K562 (cell line): ENCODE results near the gene AMH. TPM values are rescaled to one million over a fixed set of nuclear protein-coding genes. Genes with fewer than 3 reads are reported as not detected.
A peak's percentile ranks its signal among the peaks of the same experiment; 100 is the strongest.

Experiments
- ATAC-seq: fragments of 200-7000 bp; cut with Tn5 transposase; 3 replicates; pipeline ENCODE4 v1.9.1; 2020; ENCODE audit warnings: moderate library complexity
- BruUV-seq: library from RNA; stranded (reverse); fragments of 400-500 nt; replicated peaks from 2 replicates; lab custom pipeline; 2021; lab: Mats Ljungman, UMichigan
- CTCF ChIA-PET: fragments of 300-600 bp; formaldehyde crosslinking; extraction: SDS; loops from one replicate; lab custom pipeline; 2021; ENCODE audit warnings: low intra/inter-chr PET ratio; lab: Yijun Ruan, JAX
- POLR2A ChIA-PET: fragments of 300-600, 350-650 bp; sonication (Branson Sonifier 250); formaldehyde crosslinking; extraction: SDS; loops from one replicate; lab custom pipeline; 2021; ENCODE audit warnings: antibody characterized with exemption, inconsistent platforms; lab: Yijun Ruan, JAX
- DNase-seq, 4 experiments: peaks; one replicate each; pipeline versions ENCODE4 v3.0.0 to v3.0.0-alpha.2; 2011 to 2018; ENCODE audit warnings: low spot score in 3 of 4, mixed read lengths in 3 of 4; ENCODE audit errors: extremely low read depth in 1 of 4
- FAIRE-seq: peaks from 2 replicates; lab custom pipeline; 2011; peaks lifted over from hg19 to GRCh38; lab: Jason Lieb, UNC
- H2AFZ ChIP-seq: 2 replicates; pipeline ENCODE4 v1.6.0; 2011; ENCODE audit warnings: low read depth, low read length, control low read depth, inconsistent platforms
- H3K27ac ChIP-seq: fragments of 200-600 bp; 3 replicates; pipeline ENCODE4 v1.8.0; 2011; ENCODE audit warnings: low read depth, mild to moderate bottlenecking, control low read depth, inconsistent platforms, low read length, moderate library complexity, mixed read lengths; ENCODE audit errors: extremely low read depth
- H3K27me3 ChIP-seq, 2 experiments: fragments of 300-600 bp in 1 of 2; 2 replicates in 1 of 2; 3 replicates in 1 of 2; pipeline versions ENCODE4 v1.6.0 to v1.8.0; 2011; ENCODE audit warnings: inconsistent platforms in 2 of 2, low read length in 2 of 2, mild to moderate bottlenecking in 1 of 2, mixed read lengths in 1 of 2, moderate library complexity in 1 of 2; ENCODE audit not compliant: control insufficient read depth in 2 of 2, insufficient read depth in 2 of 2
- H3K36me3 ChIP-seq: fragments of 300-600 bp; 3 replicates; pipeline ENCODE4 v1.8.0; 2011; ENCODE audit warnings: mild to moderate bottlenecking, low read length, inconsistent platforms; ENCODE audit not compliant: control insufficient read depth, insufficient read depth
- H3K4me1 ChIP-seq, 2 experiments: fragments of 200-600 bp in 1 of 2; replicated peaks in 1 of 2; 2 replicates in 1 of 2; 3 replicates in 1 of 2; pipeline versions ENCODE4 v1.5.1 to v1.8.0; 2011; ENCODE audit warnings: inconsistent platforms in 2 of 2, low read length in 2 of 2, mild to moderate bottlenecking in 1 of 2, mixed read lengths in 1 of 2, moderate library complexity in 1 of 2; ENCODE audit not compliant: control insufficient read depth in 2 of 2, insufficient read depth in 2 of 2
- H3K4me2 ChIP-seq: 2 replicates; pipeline ENCODE4 v1.6.1; 2011; ENCODE audit warnings: low read length, control low read depth, inconsistent platforms, mixed read lengths; ENCODE audit not compliant: insufficient read depth
- H3K4me3 ChIP-seq: fragments of 200-600 bp; sonication (generic), shearing (Covaris generic); 2 replicates; pipeline ENCODE4 v1.5.1; 2016; ENCODE audit warnings: control low read depth, inconsistent platforms
- H3K79me2 ChIP-seq: fragments of 200-600 bp; 3 replicates; pipeline ENCODE4 v1.8.0; 2011; ENCODE audit warnings: low read length, inconsistent platforms; ENCODE audit not compliant: control insufficient read depth, insufficient read depth
- H3K9ac ChIP-seq, 2 experiments: 2 replicates each; pipeline versions ENCODE4 v1.6.0 to v1.6.1; 2011; ENCODE audit warnings: low read depth in 2 of 2, low read length in 2 of 2, control low read depth in 1 of 2, inconsistent platforms in 1 of 2, mild to moderate bottlenecking in 1 of 2, mixed read lengths in 1 of 2; ENCODE audit not compliant: insufficient read depth in 1 of 2
- H3K9me1 ChIP-seq: one replicate; pipeline ENCODE4 v1.6.0; 2011; ENCODE audit warnings: inconsistent platforms, mild to moderate bottlenecking, low read length, moderate library complexity; ENCODE audit not compliant: control insufficient read depth, insufficient read depth
- H3K9me3 ChIP-seq: replicated peaks from 2 replicates; pipeline ENCODE4 v1.5.1; 2011; ENCODE audit warnings: low read depth, low read length, inconsistent platforms; ENCODE audit not compliant: control insufficient read depth, insufficient read depth
- H4K20me1 ChIP-seq: replicated peaks from 2 replicates; pipeline ENCODE4 v1.6.1; 2011; ENCODE audit warnings: low read length, inconsistent platforms, mixed read lengths; ENCODE audit not compliant: control insufficient read depth, insufficient read depth
- FIP1L1 ChIP-seq: fragments of 200-400 bp; formaldehyde crosslinking; IDR thresholded peaks from 2 replicates; pipeline ENCODE4 v1.6.1; 2018; ENCODE audit warnings: mild to moderate bottlenecking, low read depth, low read length; ENCODE audit not compliant: poor library complexity, severe bottlenecking
- HDGF ChIP-seq: fragments of 450-650 bp; IDR thresholded peaks from 2 replicates; pipeline ENCODE4 v1.6.1; 2016
- HMGN3 ChIP-seq: IDR thresholded peaks from 2 replicates; pipeline ENCODE4 v1.6.1; 2011; ENCODE audit warnings: borderline replicate concordance, low read depth, mild to moderate bottlenecking, mixed read lengths, low read length; ENCODE audit not compliant: insufficient read length; ENCODE audit errors: extremely low read depth
- HNRNPL ChIP-seq: fragments of 200-400 bp; formaldehyde crosslinking; IDR thresholded peaks from 2 replicates; pipeline ENCODE4 v1.6.1; 2017; ENCODE audit warnings: low read depth, mild to moderate bottlenecking, low read length
- MTA1 ChIP-seq: fragments of 450-650 bp; IDR thresholded peaks from 2 replicates; pipeline ENCODE4 v1.6.1; 2017; ENCODE audit warnings: borderline replicate concordance
- NCOA6 ChIP-seq: fragments of 450-650 bp; IDR thresholded peaks from 2 replicates; pipeline ENCODE4 v1.6.1; 2017; ENCODE audit warnings: mild to moderate bottlenecking
- PCBP1 ChIP-seq: fragments of 200-400 bp; formaldehyde crosslinking; IDR thresholded peaks from 2 replicates; pipeline ENCODE4 v1.6.1; 2018; ENCODE audit warnings: mild to moderate bottlenecking, low read depth, low read length; ENCODE audit not compliant: poor library complexity, severe bottlenecking
- POLR2A ChIP-seq: fragments of 450-650 bp; conservative IDR thresholded peaks from 2 replicates; pipeline ENCODE4 v1.6.1; 2016
- RBFOX2 ChIP-seq: fragments of 200-400 bp; formaldehyde crosslinking; IDR thresholded peaks from 2 replicates; pipeline ENCODE4 v1.6.1; 2017; ENCODE audit warnings: low read depth, mild to moderate bottlenecking, low read length, moderate library complexity
- SUPT5H ChIP-seq: fragments of 450-650 bp; IDR thresholded peaks from 2 replicates; pipeline ENCODE4 v1.6.1; 2016
- TOE1 ChIP-seq, 2 experiments: fragments of 450-650 bp in 1 of 2; sonication (generic) in 1 of 2; formaldehyde crosslinking in 1 of 2; IDR thresholded peaks; 2 replicates each; pipeline versions ENCODE4 v1.7.1 to v1.8.0; 2016 to 2022; ENCODE audit warnings: borderline replicate concordance in 2 of 2, mild to moderate bottlenecking in 2 of 2, antibody characterized with exemption in 1 of 2, inconsistent platforms in 1 of 2, low read depth in 1 of 2, missing genetic modification reagents in 1 of 2, moderate library complexity in 1 of 2
- ZBTB7A ChIP-seq: IDR thresholded peaks from 2 replicates; pipeline ENCODE4 v1.6.1; 2011; ENCODE audit warnings: low read depth, mild to moderate bottlenecking, low read length, moderate library complexity, borderline replicate concordance; ENCODE audit not compliant: control insufficient read depth
- ZSCAN29 ChIP-seq: fragments of 450-650 bp; IDR thresholded peaks from 2 replicates; pipeline ENCODE4 v1.6.1; 2017
- WGBS: fragments of 100-300 bp; shearing (Covaris generic); methylation state at CpG from one replicate; pipeline ENCODE4 v1.1.6; 2016; ENCODE audit warnings: low coverage, mixed read lengths; ENCODE audit not compliant: insufficient coverage; ENCODE audit errors: missing lambda C conversion rate; 5-methylcytosine and 5-hydroxymethylcytosine counted together
- in situ Hi-C: fragments of 300-500 bp; cut with MboI; formaldehyde crosslinking; loops from 4 replicates; pipeline ENCODE4 v1.15.0; 2018; ENCODE audit warnings: inconsistent platforms, mixed read lengths
- intact Hi-C: fragments of 100-400 bp; cut with micrococcal nuclease; formaldehyde crosslinking; loops from 2 replicates; pipeline ENCODE4 v1.14.2; 2022
- polyA plus RNA-seq, 8 experiments: library from polyadenylated mRNA; depleted of rRNA in 4 of 8; stranded (reverse) in 5 of 8; unstranded in 3 of 8; fragments of >200 nt; fragmentation: Nextera tagmentation in 2 of 8; fragmentation: Illumina TruSeq in 1 of 8; extraction: Ambion mirVana in 2 of 8; extraction: Trizol in 1 of 8; gene quantifications; 2 replicates each; pipeline versions ENCODE4 v1.2.1 to v1.2.3, GENCODE V29; 2011 to 2014; ENCODE audit warnings: inconsistent platforms in 1 of 8, missing spikeins in 1 of 8
- total RNA-seq, 7 experiments: library from RNA; depleted of rRNA in 6 of 7; stranded (reverse); fragments of >200 nt in 6 of 7; fragmentation: Illumina TruSeq in 2 of 7; extraction: Trizol in 2 of 7; gene quantifications; 2 replicates each; pipeline versions ENCODE4 v1.2.1 to v1.2.3, GENCODE V29; 2011 to 2021; ENCODE audit warnings: low replicate concordance in 1 of 7
- TF ChIP-seq, protein P1 (sequence below): sonication (generic); formaldehyde crosslinking; IDR thresholded peaks from 2 replicates; pipeline ENCODE4 v1.8.1; 2023; ENCODE audit warnings: mild to moderate bottlenecking, missing genetic modification reagents
- TF ChIP-seq, protein P2 (sequence below): sonication (generic); formaldehyde crosslinking; IDR thresholded peaks from 2 replicates; pipeline ENCODE4 v1.8.1; 2023; ENCODE audit warnings: missing genetic modification reagents, mild to moderate bottlenecking, borderline replicate concordance

Gene AMH
- total and polyA plus RNA-seq, 9 of the 15 experiments (the other 6 are each of a cell fraction or from before 2014, with no cell fraction given): 0.29 to 27.4 (median 2.6) TPM; not detected in 2

DNA sequence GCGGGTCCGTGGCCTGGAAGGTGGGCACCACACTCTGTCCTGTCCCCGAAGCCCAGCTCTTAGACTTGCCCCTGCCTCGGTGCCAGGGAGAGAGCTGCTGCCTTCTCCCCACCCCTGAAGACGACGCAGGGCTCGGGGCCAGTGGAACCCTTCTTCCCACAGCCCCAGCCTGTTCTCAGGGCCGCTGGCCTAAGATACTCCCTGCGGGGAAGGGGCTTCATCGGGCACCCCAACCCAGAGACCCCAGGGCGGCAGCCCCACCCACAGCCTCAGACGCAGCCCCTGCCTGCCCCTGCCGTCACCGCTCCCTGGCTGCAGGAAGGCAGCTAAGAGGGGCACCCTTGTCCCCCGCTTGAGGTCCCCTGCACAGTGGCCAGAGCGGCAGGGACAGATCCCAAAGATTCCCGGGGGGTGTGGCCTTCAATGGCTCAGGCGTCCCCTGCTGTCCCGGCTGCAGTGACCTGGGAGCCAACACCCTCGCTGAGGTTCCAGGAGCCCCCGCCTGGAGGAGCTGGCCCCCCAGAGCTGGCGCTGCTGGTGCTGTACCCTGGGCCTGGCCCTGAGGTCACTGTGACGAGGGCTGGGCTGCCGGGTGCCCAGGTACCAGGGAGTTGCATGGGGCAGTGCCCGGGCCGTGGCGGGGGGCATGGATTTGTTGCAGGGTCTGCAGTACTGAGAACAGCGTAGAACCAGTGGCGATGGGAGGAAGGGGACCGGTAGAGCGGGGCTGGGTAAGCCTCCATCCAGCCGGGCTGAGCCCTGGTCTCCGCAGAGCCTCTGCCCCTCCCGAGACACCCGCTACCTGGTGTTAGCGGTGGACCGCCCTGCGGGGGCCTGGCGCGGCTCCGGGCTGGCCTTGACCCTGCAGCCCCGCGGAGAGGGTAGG, 1.0 kb downstream of the AMH start:
- POLR2A ChIA-PET: interaction anchor here (1.0 to 3.3 kb wide), 5 partner anchors 9 to 25 kb away, joined by 3 to 35 read pairs (median 4); no protein-coding TSS in a partner anchor
- H3K27me3 ChIP-seq: no peaks in the 10 kb centered on the region
- in situ Hi-C loops: no loop called here
- 0 out of 2 replicates have a peak, but pooled peaks have one; percentile 15 for TF ChIP-seq ZBTB7A
- TF ChIP-seq ZSCAN29: no peak
- no peak for TF ChIP-seq HDGF
- peak; percentile 74 for TF ChIP-seq FIP1L1
- TF ChIP-seq HNRNPL: peak; percentile 66
- no peak for TF ChIP-seq TOE1 (IDR thresholded peaks at IDR 0.05; ENCODE audit: borderline replicate concordance)
- TF ChIP-seq TOE1 (CRISPR knock-in tag; IDR thresholded peaks at IDR 0.05; ENCODE audit: borderline replicate concordance, low read depth): no peak
- peak; percentile 49 for TF ChIP-seq RBFOX2
- TF ChIP-seq HMGN3: peak; percentile 5
- TF ChIP-seq, protein P1, sequence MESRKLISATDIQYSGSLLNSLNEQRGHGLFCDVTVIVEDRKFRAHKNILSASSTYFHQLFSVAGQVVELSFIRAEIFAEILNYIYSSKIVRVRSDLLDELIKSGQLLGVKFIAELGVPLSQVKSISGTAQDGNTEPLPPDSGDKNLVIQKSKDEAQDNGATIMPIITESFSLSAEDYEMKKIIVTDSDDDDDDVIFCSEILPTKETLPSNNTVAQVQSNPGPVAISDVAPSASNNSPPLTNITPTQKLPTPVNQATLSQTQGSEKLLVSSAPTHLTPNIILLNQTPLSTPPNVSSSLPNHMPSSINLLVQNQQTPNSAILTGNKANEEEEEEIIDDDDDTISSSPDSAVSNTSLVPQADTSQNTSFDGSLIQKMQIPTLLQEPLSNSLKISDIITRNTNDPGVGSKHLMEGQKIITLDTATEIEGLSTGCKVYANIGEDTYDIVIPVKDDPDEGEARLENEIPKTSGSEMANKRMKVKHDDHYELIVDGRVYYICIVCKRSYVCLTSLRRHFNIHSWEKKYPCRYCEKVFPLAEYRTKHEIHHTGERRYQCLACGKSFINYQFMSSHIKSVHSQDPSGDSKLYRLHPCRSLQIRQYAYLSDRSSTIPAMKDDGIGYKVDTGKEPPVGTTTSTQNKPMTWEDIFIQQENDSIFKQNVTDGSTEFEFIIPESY (CRISPR knock-in tag): peak; percentile 98
- no peak for TF ChIP-seq PCBP1
- TF ChIP-seq, protein P2, sequence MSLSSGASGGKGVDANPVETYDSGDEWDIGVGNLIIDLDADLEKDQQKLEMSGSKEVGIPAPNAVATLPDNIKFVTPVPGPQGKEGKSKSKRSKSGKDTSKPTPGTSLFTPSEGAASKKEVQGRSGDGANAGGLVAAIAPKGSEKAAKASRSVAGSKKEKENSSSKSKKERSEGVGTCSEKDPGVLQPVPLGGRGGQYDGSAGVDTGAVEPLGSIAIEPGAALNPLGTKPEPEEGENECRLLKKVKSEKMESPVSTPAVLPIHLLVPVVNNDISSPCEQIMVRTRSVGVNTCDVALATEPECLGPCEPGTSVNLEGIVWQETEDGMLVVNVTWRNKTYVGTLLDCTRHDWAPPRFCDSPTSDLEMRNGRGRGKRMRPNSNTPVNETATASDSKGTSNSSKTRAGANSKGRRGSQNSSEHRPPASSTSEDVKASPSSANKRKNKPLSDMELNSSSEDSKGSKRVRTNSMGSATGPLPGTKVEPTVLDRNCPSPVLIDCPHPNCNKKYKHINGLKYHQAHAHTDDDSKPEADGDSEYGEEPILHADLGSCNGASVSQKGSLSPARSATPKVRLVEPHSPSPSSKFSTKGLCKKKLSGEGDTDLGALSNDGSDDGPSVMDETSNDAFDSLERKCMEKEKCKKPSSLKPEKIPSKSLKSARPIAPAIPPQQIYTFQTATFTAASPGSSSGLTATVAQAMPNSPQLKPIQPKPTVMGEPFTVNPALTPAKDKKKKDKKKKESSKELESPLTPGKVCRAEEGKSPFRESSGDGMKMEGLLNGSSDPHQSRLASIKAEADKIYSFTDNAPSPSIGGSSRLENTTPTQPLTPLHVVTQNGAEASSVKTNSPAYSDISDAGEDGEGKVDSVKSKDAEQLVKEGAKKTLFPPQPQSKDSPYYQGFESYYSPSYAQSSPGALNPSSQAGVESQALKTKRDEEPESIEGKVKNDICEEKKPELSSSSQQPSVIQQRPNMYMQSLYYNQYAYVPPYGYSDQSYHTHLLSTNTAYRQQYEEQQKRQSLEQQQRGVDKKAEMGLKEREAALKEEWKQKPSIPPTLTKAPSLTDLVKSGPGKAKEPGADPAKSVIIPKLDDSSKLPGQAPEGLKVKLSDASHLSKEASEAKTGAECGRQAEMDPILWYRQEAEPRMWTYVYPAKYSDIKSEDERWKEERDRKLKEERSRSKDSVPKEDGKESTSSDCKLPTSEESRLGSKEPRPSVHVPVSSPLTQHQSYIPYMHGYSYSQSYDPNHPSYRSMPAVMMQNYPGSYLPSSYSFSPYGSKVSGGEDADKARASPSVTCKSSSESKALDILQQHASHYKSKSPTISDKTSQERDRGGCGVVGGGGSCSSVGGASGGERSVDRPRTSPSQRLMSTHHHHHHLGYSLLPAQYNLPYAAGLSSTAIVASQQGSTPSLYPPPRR (CRISPR knock-in tag): no peak
- TF ChIP-seq MTA1: no peak
- TF ChIP-seq NCOA6: no peak
- peak; percentile 39; the same call in 1 of the 2 replicates for TF ChIP-seq SUPT5H
- peak; percentile 53 for TF ChIP-seq POLR2A

More for the DNA sequence above, 1.0 kb downstream of the AMH start:
- intact Hi-C loops: no loop called here
- H3K79me2 ChIP-seq: no peaks in the 10 kb centered on the region
- peaks cover 0 to 70% of the 10 kb centered on the region in 2 experiments; a peak in 2 of 5 replicates for H3K4me1 ChIP-seq
- no peaks in the 10 kb centered on the region for H4K20me1 ChIP-seq
- H3K9me1 ChIP-seq: no peaks in the 10 kb centered on the region
- H3K9ac ChIP-seq: no peak overlapping the region
- BruUV-seq: no TSS peak
- no peaks in the 10 kb centered on the region for H3K9me3 ChIP-seq
- no peak overlapping the region for H2AFZ ChIP-seq
- FAIRE-seq (no peak), DNase-seq (no peak), ATAC-seq (peak; percentile 22)
- CTCF ChIA-PET: no interaction called here
- no peak overlapping the region for H3K4me3 ChIP-seq
- 96% methylated on average over 22 of the region's 43 CpGs for WGBS
- no peak overlapping the region for H3K4me2 ChIP-seq
- H3K36me3 ChIP-seq: peaks cover 43% of the 10 kb centered on the region; the same call in 2 of the 3 replicates
- no peak overlapping the region for H3K27ac ChIP-seq
